Astrocyte (in vitro differentiated cells and primary cell): ENCODE data around the gene PRRX2. TPM values are rescaled to one million over a fixed set of nuclear protein-coding genes. Genes with fewer than 3 reads are reported as not detected.

Experiments
- DNase-seq: peaks from one replicate; pipeline ENCODE4 v3.0.0-alpha.2; 2010; ENCODE audit warnings: low read depth
- FAIRE-seq: peaks from 2 replicates; lab custom pipeline; 2011; peaks lifted over from hg19 to GRCh38; lab: Jason Lieb, UNC
- H2AFZ ChIP-seq: 2 replicates; pipeline ENCODE4 v1.6.0; 2012; ENCODE audit warnings: low read depth, low read length, inconsistent platforms
- H3K27ac ChIP-seq: 2 replicates; pipeline ENCODE4 v1.5.1; 2011; ENCODE audit warnings: low read depth, low read length, inconsistent platforms
- H3K27me3 ChIP-seq: 2 replicates; pipeline ENCODE4 v1.6.0; 2011; ENCODE audit warnings: low read length, inconsistent platforms; ENCODE audit not compliant: insufficient read depth
- H3K36me3 ChIP-seq: 2 replicates; pipeline ENCODE4 v1.5.1; 2011; ENCODE audit warnings: low read length, inconsistent platforms; ENCODE audit not compliant: insufficient read depth
- H3K4me1 ChIP-seq: 2 replicates; pipeline ENCODE4 v1.5.1; 2011; ENCODE audit warnings: low read length, inconsistent platforms; ENCODE audit not compliant: insufficient read depth
- H3K4me2 ChIP-seq: 2 replicates; pipeline ENCODE4 v1.6.0; 2012; ENCODE audit warnings: low read length, inconsistent platforms
- H3K4me3 ChIP-seq: 2 replicates; pipeline ENCODE4 v1.5.1; 2011; ENCODE audit warnings: low read depth, mild to moderate bottlenecking, low read length, inconsistent platforms; ENCODE audit not compliant: insufficient read depth
- H3K79me2 ChIP-seq: 2 replicates; pipeline ENCODE4 v1.6.0; 2012; ENCODE audit warnings: mild to moderate bottlenecking, low read length, inconsistent platforms; ENCODE audit not compliant: insufficient read depth
- H3K9ac ChIP-seq: 2 replicates; pipeline ENCODE4 v1.6.0; 2012; ENCODE audit warnings: mild to moderate bottlenecking, low read length, inconsistent platforms
- H3K9me3 ChIP-seq: 2 replicates; pipeline ENCODE4 v1.5.1; 2012; ENCODE audit warnings: low read depth, mild to moderate bottlenecking, low read length, inconsistent platforms; ENCODE audit not compliant: insufficient read depth
- H4K20me1 ChIP-seq: 2 replicates; pipeline ENCODE4 v1.6.0; 2012; ENCODE audit warnings: low read length, inconsistent platforms; ENCODE audit not compliant: insufficient read depth
- H3K27ac Mint-ChIP-seq: one replicate; pipeline ENCODE4 v1.8.0; 2021; ENCODE audit warnings: mild to moderate bottlenecking, mixed read lengths; ENCODE audit not compliant: unreplicated experiment
- H3K27me3 Mint-ChIP-seq: one replicate; pipeline ENCODE4 v1.8.0; 2021; ENCODE audit warnings: low read depth, mixed read lengths; ENCODE audit not compliant: unreplicated experiment
- H3K36me3 Mint-ChIP-seq: one replicate; pipeline ENCODE4 v1.8.0; 2021; ENCODE audit warnings: low read depth, mixed read lengths; ENCODE audit not compliant: unreplicated experiment
- H3K4me1 Mint-ChIP-seq: one replicate; pipeline ENCODE4 v1.8.0; 2021; ENCODE audit warnings: low read depth, mixed read lengths; ENCODE audit not compliant: unreplicated experiment
- H3K4me3 Mint-ChIP-seq: one replicate; pipeline ENCODE4 v1.8.0; 2021; ENCODE audit warnings: mild to moderate bottlenecking, moderate library complexity, mixed read lengths; ENCODE audit not compliant: unreplicated experiment
- H3K9me3 Mint-ChIP-seq: one replicate; pipeline ENCODE4 v1.8.0; 2021; ENCODE audit warnings: mild to moderate bottlenecking, mixed read lengths; ENCODE audit not compliant: unreplicated experiment
- CTCF ChIP-seq: IDR thresholded peaks from 2 replicates; pipeline ENCODE4 v1.5.1; 2011; ENCODE audit warnings: low read depth, mild to moderate bottlenecking, inconsistent platforms, low read length, moderate library complexity; ENCODE audit not compliant: insufficient read depth
- EZH2 ChIP-seq: IDR thresholded peaks from 2 replicates; pipeline ENCODE4 v1.6.1; 2012; ENCODE audit warnings: mild to moderate bottlenecking, low read length, inconsistent platforms; ENCODE audit not compliant: insufficient read depth
- total RNA-seq: library from RNA; stranded (reverse); gene quantifications from 2 replicates; pipeline ENCODE4 v1.2.1, GENCODE V29; 2021

Gene PRRX2
- total RNA-seq, 1 donor from 2014 or later: not detected

GRCh38 chr9:129740666-129741464, 75.4 kb downstream of the PRRX2 start:
- Histone ChIP-seq H3K79me2 (no peaks in the 10 kb centered on the region), H3K4me1 (peaks cover 10% of the 10 kb centered on the region), H3K4me2 (no peak overlapping the region), H3K27me3 (peaks cover 7% of the 10 kb centered on the region), H3K36me3 (no peaks in the 10 kb centered on the region), H3K9ac (no peak overlapping the region), H3K9me3 (no peaks in the 10 kb centered on the region), H4K20me1 (no peaks in the 10 kb centered on the region), H2AFZ (no peak overlapping the region), H3K4me3 (no peak overlapping the region), H3K27ac (no peak overlapping the region)
- Mint-ChIP-seq H3K36me3 (peaks cover 2% of the 10 kb centered on the region), H3K4me3 (no peak overlapping the region), H3K27me3 (peaks cover 17% of the 10 kb centered on the region), H3K27ac (no peak overlapping the region), H3K9me3 (no peaks in the 10 kb centered on the region), H3K4me1 (peaks cover 2% of the 10 kb centered on the region)
- TF ChIP-seq CTCF: no peak
- TF ChIP-seq EZH2: no peak
- DNase-seq (no peak), FAIRE-seq (no peak)

- Mint-ChIP-seq H3K27me3 (peaks cover 14% of the 10 kb centered on the region), H3K36me3 (peaks cover 2% of the 10 kb centered on the region), H3K27ac (no peak overlapping the region), H3K9me3 (no peaks in the 10 kb centered on the region), H3K4me3 (no peak overlapping the region), H3K4me1 (peaks cover 5% of the 10 kb centered on the region)
- Histone ChIP-seq H2AFZ (no peak overlapping the region), H4K20me1 (no peaks in the 10 kb centered on the region), H3K4me3 (no peak overlapping the region), H3K27me3 (peaks cover 5% of the 10 kb centered on the region), H3K9ac (no peak overlapping the region), H3K36me3 (no peaks in the 10 kb centered on the region), H3K79me2 (no peaks in the 10 kb centered on the region), H3K27ac (no peak overlapping the region), H3K4me1 (peaks cover 24% of the 10 kb centered on the region), H3K9me3 (no peaks in the 10 kb centered on the region), H3K4me2 (no peak overlapping the region)
- no peak for FAIRE-seq
- DNase-seq: no peak
- no peak for TF ChIP-seq CTCF
These were observed 79.8 kb downstream of the PRRX2 start for GRCh38 chr9:129745200-129745599.

GRCh38 chr9:129746092-129746777, 80.8 kb downstream of the PRRX2 start:
- Mint-ChIP-seq H3K27ac (no peak overlapping the region), H3K4me3 (no peak overlapping the region), H3K27me3 (peaks cover 11% of the 10 kb centered on the region), H3K36me3 (peaks cover 2% of the 10 kb centered on the region), H3K9me3 (no peaks in the 10 kb centered on the region), H3K4me1 (peaks cover 5% of the 10 kb centered on the region)
- peaks cover 3% of the 10 kb centered on the region for H3K27me3 ChIP-seq
- peak overlapping the region; percentile 50 for H3K4me2 ChIP-seq
- H3K9ac ChIP-seq: no peak overlapping the region
- DNase-seq: peak; percentile 77
- no peak overlapping the region for H3K27ac ChIP-seq
- H3K9me3 ChIP-seq: no peaks in the 10 kb centered on the region
- H3K36me3 ChIP-seq: no peaks in the 10 kb centered on the region
- no peaks in the 10 kb centered on the region for H3K79me2 ChIP-seq
- peaks cover 29% of the 10 kb centered on the region for H3K4me1 ChIP-seq
- peak overlapping the region; percentile 38 for H2AFZ ChIP-seq
- H3K4me3 ChIP-seq: no peak overlapping the region
- TF ChIP-seq EZH2 (no peak), CTCF (no peak)
- FAIRE-seq: no peak
- no peaks in the 10 kb centered on the region for H4K20me1 ChIP-seq
